ENCODE results near the gene ANXA9.

- TF ChIP-seq CTCF (IDR thresholded peaks at IDR 0.05; ENCODE audit: low read length) (no peak), EZH2 (IDR thresholded peaks at IDR 0.05; ENCODE audit: borderline replicate concordance, low read length) (no peak)
These were observed 26.8 kb upstream of the ANXA9 start for GRCh38 chr1:150955280-150955679.
